ENCODE results near the gene RAB7B.

DNA sequence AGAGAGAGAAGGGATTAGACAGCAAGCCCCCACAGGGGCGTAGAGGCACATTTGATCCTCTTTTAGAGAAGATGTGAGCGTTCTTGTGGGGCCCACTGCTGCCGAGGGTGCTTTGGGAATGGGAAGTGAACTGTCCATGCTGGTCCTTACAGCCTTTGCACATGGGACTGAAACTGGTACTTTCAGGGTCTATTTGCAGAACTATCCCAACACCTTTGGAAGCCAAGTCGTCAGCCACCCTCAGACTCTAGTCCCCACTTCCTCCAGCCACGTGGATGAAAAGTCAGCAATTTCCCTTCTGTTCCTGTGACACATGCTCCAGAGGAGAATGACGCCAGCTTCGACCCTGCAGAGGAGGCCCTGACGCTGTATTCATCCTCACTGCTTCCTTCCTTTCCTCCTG lies 2.6 kb upstream of the RAB7B start:
- TF ChIP-seq, protein P1, sequence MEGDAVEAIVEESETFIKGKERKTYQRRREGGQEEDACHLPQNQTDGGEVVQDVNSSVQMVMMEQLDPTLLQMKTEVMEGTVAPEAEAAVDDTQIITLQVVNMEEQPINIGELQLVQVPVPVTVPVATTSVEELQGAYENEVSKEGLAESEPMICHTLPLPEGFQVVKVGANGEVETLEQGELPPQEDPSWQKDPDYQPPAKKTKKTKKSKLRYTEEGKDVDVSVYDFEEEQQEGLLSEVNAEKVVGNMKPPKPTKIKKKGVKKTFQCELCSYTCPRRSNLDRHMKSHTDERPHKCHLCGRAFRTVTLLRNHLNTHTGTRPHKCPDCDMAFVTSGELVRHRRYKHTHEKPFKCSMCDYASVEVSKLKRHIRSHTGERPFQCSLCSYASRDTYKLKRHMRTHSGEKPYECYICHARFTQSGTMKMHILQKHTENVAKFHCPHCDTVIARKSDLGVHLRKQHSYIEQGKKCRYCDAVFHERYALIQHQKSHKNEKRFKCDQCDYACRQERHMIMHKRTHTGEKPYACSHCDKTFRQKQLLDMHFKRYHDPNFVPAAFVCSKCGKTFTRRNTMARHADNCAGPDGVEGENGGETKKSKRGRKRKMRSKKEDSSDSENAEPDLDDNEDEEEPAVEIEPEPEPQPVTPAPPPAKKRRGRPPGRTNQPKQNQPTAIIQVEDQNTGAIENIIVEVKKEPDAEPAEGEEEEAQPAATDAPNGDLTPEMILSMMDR (IDR thresholded peaks at IDR 0.05 in 4 of 5, conservative IDR thresholded peaks at IDR 0.05 in 1 of 5): no peak
- no peak for TF ChIP-seq POLR2A (IDR thresholded peaks at IDR 0.05)
